ENCODE measurements around the gene EDIL3.

DNA sequence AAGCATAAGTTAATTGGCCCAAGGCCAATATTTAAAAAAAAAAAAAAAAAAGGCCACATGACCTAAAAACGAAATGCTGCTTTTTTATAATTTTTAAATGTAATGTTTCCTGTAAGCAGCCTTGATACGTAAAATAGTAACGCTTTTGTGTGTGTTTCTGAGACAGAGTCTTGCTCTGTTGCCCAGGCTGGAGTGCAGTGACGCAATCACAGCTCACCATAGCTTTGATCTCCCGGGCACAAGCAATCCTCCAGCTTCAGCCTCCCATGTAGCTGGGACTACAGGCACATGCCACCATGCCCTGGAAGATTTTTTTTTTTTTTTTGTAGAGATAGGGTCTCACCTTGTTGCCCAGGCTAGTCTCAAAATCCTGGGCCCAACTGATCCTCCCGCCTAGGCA is 179.9 kb downstream of the EDIL3 start:
- no peak for TF ChIP-seq POLR2A (IDR thresholded peaks at IDR 0.05)
- TF ChIP-seq, protein P1, sequence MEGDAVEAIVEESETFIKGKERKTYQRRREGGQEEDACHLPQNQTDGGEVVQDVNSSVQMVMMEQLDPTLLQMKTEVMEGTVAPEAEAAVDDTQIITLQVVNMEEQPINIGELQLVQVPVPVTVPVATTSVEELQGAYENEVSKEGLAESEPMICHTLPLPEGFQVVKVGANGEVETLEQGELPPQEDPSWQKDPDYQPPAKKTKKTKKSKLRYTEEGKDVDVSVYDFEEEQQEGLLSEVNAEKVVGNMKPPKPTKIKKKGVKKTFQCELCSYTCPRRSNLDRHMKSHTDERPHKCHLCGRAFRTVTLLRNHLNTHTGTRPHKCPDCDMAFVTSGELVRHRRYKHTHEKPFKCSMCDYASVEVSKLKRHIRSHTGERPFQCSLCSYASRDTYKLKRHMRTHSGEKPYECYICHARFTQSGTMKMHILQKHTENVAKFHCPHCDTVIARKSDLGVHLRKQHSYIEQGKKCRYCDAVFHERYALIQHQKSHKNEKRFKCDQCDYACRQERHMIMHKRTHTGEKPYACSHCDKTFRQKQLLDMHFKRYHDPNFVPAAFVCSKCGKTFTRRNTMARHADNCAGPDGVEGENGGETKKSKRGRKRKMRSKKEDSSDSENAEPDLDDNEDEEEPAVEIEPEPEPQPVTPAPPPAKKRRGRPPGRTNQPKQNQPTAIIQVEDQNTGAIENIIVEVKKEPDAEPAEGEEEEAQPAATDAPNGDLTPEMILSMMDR (IDR thresholded peaks at IDR 0.05), result no peak
